HCT116 (cell line): ENCODE data around the gene HACD1. TPM values are rescaled to one million over a fixed set of nuclear protein-coding genes. Genes with fewer than 3 reads are reported as not detected.

Source experiments
- ATAC-seq: fragments of 200-7000 bp; cut with Tn5 transposase; 2 replicates; pipeline ENCODE4 v1.9.1; 2020; ENCODE audit warnings: mild to moderate bottlenecking, moderate library complexity
- BruUV-seq: library from RNA; stranded (reverse); fragments of 400-500 nt; replicated peaks from 2 replicates; lab custom pipeline; 2021; lab: Mats Ljungman, UMichigan
- CTCF ChIA-PET: fragments of 300-600 bp; sonication (Branson Sonifier 250); formaldehyde crosslinking; loops from one replicate; lab custom pipeline; 2021; ENCODE audit warnings: antibody characterized with exemption; lab: Charles Lee
- POLR2A ChIA-PET: fragments of 300-600, 350-600 bp; sonication (Branson Sonifier 250); formaldehyde crosslinking; loops from one replicate; lab custom pipeline; 2021; ENCODE audit warnings: antibody characterized with exemption; lab: Charles Lee
- RAD21 ChIA-PET, 2 experiments: fragments of 300-600 bp; sonication (Branson Sonifier 250); formaldehyde crosslinking; loops; one replicate each; lab custom pipeline; 2023; ENCODE audit warnings: low total read pairs in 2 of 2; ENCODE audit not compliant: uncharacterized antibody in 2 of 2, unreplicated experiment in 2 of 2, low non-redundant PET in 1 of 2; lab: Charles Lee
- DNase-seq: peaks from one replicate; pipeline ENCODE4 v3.0.0-alpha.2; 2010; ENCODE audit warnings: low read depth, low spot score
- H2AFZ ChIP-seq: fragments of 200-600 bp; shearing (Covaris generic), sonication (generic); 2 replicates; pipeline ENCODE4 v1.6.1; 2017; ENCODE audit warnings: low read depth, mixed run types, mixed read lengths, antibody characterized with exemption, low read length; ENCODE audit not compliant: poor library complexity, severe bottlenecking
- H3K27ac ChIP-seq: 2 replicates; pipeline ENCODE4 v1.5.1; 2012; ENCODE audit warnings: low read depth, low read length
- H3K27me3 ChIP-seq: fragments of 200-600 bp; sonication (generic); 2 replicates; pipeline ENCODE4 v1.6.1; 2016; ENCODE audit warnings: mixed run types, low read length, mixed read lengths; ENCODE audit not compliant: insufficient read depth
- H3K36me3 ChIP-seq, 2 experiments: fragments of 200-500 bp in 1 of 2; fragments of 200-600 bp in 1 of 2; sonication (Bioruptor generic) in 1 of 2; sonication (generic) in 1 of 2; 2 replicates each; pipeline versions ENCODE4 v1.5.1 to v1.6.1; 2014 to 2016; ENCODE audit warnings: low read length in 2 of 2, inconsistent platforms in 1 of 2, mixed read lengths in 1 of 2, mixed run types in 1 of 2; ENCODE audit not compliant: insufficient read depth in 2 of 2, control insufficient read depth in 1 of 2
- H3K4me1 ChIP-seq, 2 experiments: fragments of 200-600 bp in 1 of 2; sonication (generic) in 1 of 2; 2 replicates each; pipeline versions ENCODE4 v1.5.1 to v1.6.1; 2012 to 2017; ENCODE audit warnings: low read length in 2 of 2, inconsistent platforms in 1 of 2, mild to moderate bottlenecking in 1 of 2, mixed read lengths in 1 of 2, mixed run types in 1 of 2, moderate library complexity in 1 of 2; ENCODE audit not compliant: insufficient read depth in 2 of 2, control insufficient read depth in 1 of 2
- H3K4me2 ChIP-seq: fragments of 200-600 bp; sonication (generic); 2 replicates; pipeline ENCODE4 v1.6.1; 2017; ENCODE audit warnings: mixed run types, low read length, mixed read lengths
- H3K4me3 ChIP-seq, 2 experiments: fragments of 200-600 bp in 1 of 2; sonication (generic) in 1 of 2; replicated peaks in 1 of 2; 2 replicates each; pipeline ENCODE4 v1.5.1; 2011 to 2016; ENCODE audit warnings: low read length in 2 of 2, control low read depth in 1 of 2, low read depth in 1 of 2, mild to moderate bottlenecking in 1 of 2, mixed read lengths in 1 of 2, mixed run types in 1 of 2
- H3K79me2 ChIP-seq: fragments of 200-600 bp; sonication (generic); 2 replicates; pipeline ENCODE4 v1.6.1; 2017; ENCODE audit warnings: mild to moderate bottlenecking, mixed run types, low read length, moderate library complexity, mixed read lengths; ENCODE audit not compliant: insufficient read depth
- H3K9ac ChIP-seq: fragments of 200-600 bp; sonication (generic); 2 replicates; pipeline ENCODE4 v1.6.1; 2016; ENCODE audit warnings: low read length, mixed read lengths
- H3K9me2 ChIP-seq: fragments of 200-600 bp; sonication (generic), shearing (Covaris generic); 2 replicates; pipeline ENCODE4 v1.6.1; 2017; ENCODE audit warnings: mixed run types, mild to moderate bottlenecking, moderate library complexity; ENCODE audit not compliant: insufficient read depth
- H3K9me3 ChIP-seq, 2 experiments: fragments of 200-500 bp in 1 of 2; fragments of 200-600 bp in 1 of 2; sonication (Bioruptor generic) in 1 of 2; sonication (generic) in 1 of 2; 2 replicates each; pipeline ENCODE4 v1.6.1; 2014 to 2017; ENCODE audit warnings: low read length in 2 of 2, mixed read lengths in 2 of 2, inconsistent platforms in 1 of 2, low read depth in 1 of 2, mild to moderate bottlenecking in 1 of 2, mixed run types in 1 of 2, moderate library complexity in 1 of 2; ENCODE audit not compliant: control insufficient read depth in 1 of 2, insufficient read depth in 1 of 2
- H4K20me1 ChIP-seq: fragments of 200-600 bp; sonication (generic), shearing (Covaris generic); 2 replicates; pipeline ENCODE4 v1.6.1; 2017; ENCODE audit warnings: mixed run types, mild to moderate bottlenecking, moderate library complexity; ENCODE audit not compliant: insufficient read depth
- ATF3 ChIP-seq: IDR thresholded peaks from 2 replicates; pipeline ENCODE4 v1.6.1; 2012
- EGR1 ChIP-seq: IDR thresholded peaks from 2 replicates; pipeline ENCODE4 v1.6.1; 2012; ENCODE audit warnings: low read depth
- REST ChIP-seq: IDR thresholded peaks from 2 replicates; pipeline ENCODE4 v1.6.1; 2012; ENCODE audit warnings: low read depth
- SIN3A ChIP-seq: IDR thresholded peaks from 2 replicates; pipeline ENCODE4 v1.6.1; 2012; ENCODE audit warnings: low read depth
- ZFX ChIP-seq: fragments of 450-650 bp; IDR thresholded peaks from 2 replicates; pipeline ENCODE4 v1.6.1; 2017
- ZNF274 ChIP-seq: fragments of 200-500 bp; sonication (Bioruptor generic); IDR thresholded peaks from 2 replicates; pipeline ENCODE4 v1.6.1; 2014; ENCODE audit warnings: mild to moderate bottlenecking, low read depth, low read length, inconsistent platforms
- intact Hi-C: fragments of 100-400 bp; cut with micrococcal nuclease; formaldehyde crosslinking; loops from 2 replicates; pipeline ENCODE4 v1.10.0; 2022
- total RNA-seq: library from RNA; stranded (reverse); gene quantifications from one replicate; pipeline ENCODE4 v1.2.1, GENCODE V29; 2021; ENCODE audit not compliant: unreplicated experiment

Gene HACD1
- total RNA-seq, 1 experiment from 2014 or later: 21.6 TPM

GRCh38 chr10:17607060-17607459, 10.1 kb downstream of the HACD1 start:
- H3K4me2 ChIP-seq: no peak overlapping the region
- ATAC-seq (no peak; the same call in 1 of the 2 replicates), DNase-seq (no peak)
- RAD21 ChIA-PET: no interaction called here
- H3K27me3 ChIP-seq: no peaks in the 10 kb centered on the region
- 0 out of 2 replicates have a peak, but pooled peaks cover 3% of the 10 kb centered on the region for H3K79me2 ChIP-seq
- intact Hi-C loops: loop anchor here (1.0 to 5.0 kb wide), 6 partner anchors 136 to 632 kb away; no protein-coding TSS in a partner anchor
- H4K20me1 ChIP-seq: no peaks in the 10 kb centered on the region
- H2AFZ ChIP-seq: no peak overlapping the region
- no peaks in the 10 kb centered on the region for H3K9me3 ChIP-seq
- H3K9ac ChIP-seq: no peak overlapping the region
- TF ChIP-seq ZNF274 (no peak), EGR1 (no peak), ATF3 (no peak), SIN3A (no peak), ZFX (no peak), REST (no peak)
- no peaks in the 10 kb centered on the region for H3K4me1 ChIP-seq
- H3K27ac ChIP-seq: no peak overlapping the region
- no peaks in the 10 kb centered on the region for H3K9me2 ChIP-seq
- CTCF ChIA-PET: interaction anchor here (1.1 kb wide), 1 partner anchor 266 kb away, joined by 4 read pairs; no protein-coding TSS in a partner anchor
- POLR2A ChIA-PET: no interaction called here
- no peaks in the 10 kb centered on the region for H3K36me3 ChIP-seq
- BruUV-seq: no TSS peak
- H3K4me3 ChIP-seq: no peak overlapping the region
